ENCODE measurements around the gene MIER2.
"Not testable (repeated sequence)": the region's sequence is repeated elsewhere in the genome, so short reads cannot be mapped to it uniquely, and the experiment has no call there.

The MIER2 gene

GRCh38 chr19:344625-345319 is at the start of gene MIER2:
Gene MIER2 (minus strand): TSS chr19:344796. CDS start chr19:344782, 14 bp downstream.
- peak; percentile 69 to 96 (median 90) for DNase-seq
- intact Hi-C loops (cut with DNase I) = no loop called here

DNA sequence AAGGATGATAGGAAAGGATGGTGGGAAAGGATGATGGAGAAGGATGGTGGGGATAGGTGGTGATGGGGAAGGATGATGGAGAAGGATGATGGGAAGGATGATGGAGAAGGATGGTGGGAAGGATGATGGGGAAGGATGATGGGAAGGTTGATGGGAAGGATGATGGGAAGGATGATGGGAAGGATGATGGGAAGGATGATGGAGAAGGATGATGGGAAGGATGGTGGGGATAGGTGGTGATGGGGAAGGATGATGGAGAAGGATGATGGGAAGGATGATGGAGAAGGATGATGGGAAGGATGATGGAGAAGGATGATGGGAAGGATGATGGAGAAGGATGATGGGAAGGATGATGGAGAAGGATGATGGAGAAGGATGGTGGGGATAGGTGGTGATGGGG is 49.0 kb upstream of the MIER2 start:
- intact Hi-C loops (cut with DNase I); DNase-seq: not testable (repeated sequence)

GRCh38 chr19:392375-392970 is 47.9 kb upstream of the MIER2 start:
- DNase-seq = peak in 8 of 42 donors; percentile 3 to 24 (median 4)
- intact Hi-C loops (cut with DNase I) = no loop called here

DNA sequence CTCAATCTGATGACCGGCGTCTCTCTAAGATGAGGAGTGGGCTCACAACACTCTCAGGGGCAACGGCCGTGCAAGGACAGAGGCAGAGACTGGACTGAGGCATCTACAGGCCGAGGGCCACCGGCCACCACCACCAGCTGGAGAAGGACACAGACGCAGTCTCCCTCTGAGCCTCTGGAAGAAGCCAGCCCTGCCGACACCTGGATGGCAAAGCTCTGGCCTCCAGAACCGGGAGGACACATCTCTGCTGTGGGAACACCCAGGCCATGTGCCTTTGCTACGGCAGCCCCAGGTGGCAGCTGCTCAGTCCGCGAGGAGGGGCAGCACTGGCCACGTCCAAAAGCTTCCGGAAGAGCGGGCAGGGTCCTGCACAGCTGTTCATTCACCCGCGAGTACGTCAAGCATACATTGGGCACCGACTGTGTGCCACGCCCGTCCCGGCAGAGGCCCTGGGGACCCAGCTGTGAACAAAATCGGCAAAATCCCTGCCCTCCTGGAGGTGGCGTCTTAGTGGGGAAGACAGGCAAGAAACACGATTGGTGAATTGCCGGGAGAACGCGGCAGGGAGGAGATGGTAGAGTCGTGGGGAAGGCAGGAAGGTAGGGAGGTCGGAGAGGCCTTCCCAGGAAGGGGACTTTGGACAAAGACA is 47.3 kb upstream of the MIER2 start:
- intact Hi-C loops (cut with DNase I) = no loop called here
- peak in 9 of 42 donors; percentile 1 to 27 (median 8) for DNase-seq

GRCh38 chr19:391207-391557 is 46.6 kb upstream of the MIER2 start:
- intact Hi-C loops (cut with DNase I) = no loop called here
- DNase-seq = peak in 1 of 42 donors; percentile 2

- peak in 8 of 42 donors; percentile 2 to 18 (median 10) for DNase-seq
- intact Hi-C loops (cut with DNase I) = no loop called here
These were observed 46.0 kb upstream of the MIER2 start for GRCh38 chr19:390386-391206.

DNA sequence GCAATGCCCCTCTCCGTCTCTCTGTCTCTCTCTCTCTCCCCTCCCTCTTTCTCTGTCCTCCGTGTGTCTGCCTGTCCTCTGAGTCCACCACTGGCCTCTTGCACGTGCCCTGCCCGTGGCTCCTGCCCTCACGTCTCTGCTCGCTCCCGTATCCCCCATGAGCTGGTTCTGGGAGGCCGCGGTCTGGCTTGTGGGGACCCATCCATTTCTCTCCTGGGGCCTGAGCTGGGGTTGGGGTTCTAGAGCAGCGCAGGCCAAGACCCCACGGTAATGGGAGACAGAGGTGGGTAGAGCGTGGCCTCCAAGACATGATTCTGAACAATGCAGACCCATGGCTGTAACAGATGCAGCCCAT is 45.3 kb upstream of the MIER2 start:
- DNase-seq = peak in 2 of 42 donors; percentile 15 to 19
- intact Hi-C loops (cut with DNase I) = loop anchor here (10.0 kb wide), 1 partner anchor 95 kb away; no protein-coding TSS in a partner anchor

- intact Hi-C loops (cut with DNase I) = loop anchor here (10.0 kb wide), 1 partner anchor 95 kb away; no protein-coding TSS in a partner anchor
- peak in 5 of 42 donors; percentile 6 to 38 (median 11) for DNase-seq
These were observed 44.8 kb upstream of the MIER2 start for GRCh38 chr19:389255-389934.

- peak in 6 of 42 donors; percentile 0 to 12 (median 2) for DNase-seq
- intact Hi-C loops (cut with DNase I) = loop anchor here (10.0 kb wide), 1 partner anchor 96 kb away; no protein-coding TSS in a partner anchor
These were observed 44.1 kb upstream of the MIER2 start for GRCh38 chr19:388691-389090.

GRCh38 chr19:387777-388176 is 43.2 kb upstream of the MIER2 start:
- DNase-seq = peak in 5 of 42 donors; percentile 4 to 22 (median 5)
- intact Hi-C loops (cut with DNase I) = loop anchor here (10.0 kb wide), 1 partner anchor 97 kb away; no protein-coding TSS in a partner anchor

- peak in 7 of 42 donors; percentile 6 to 51 (median 25) for DNase-seq
- intact Hi-C loops (cut with DNase I) = loop anchor here (10.0 kb wide), 1 partner anchor 98 kb away; no protein-coding TSS in a partner anchor
These were observed 42.2 kb upstream of the MIER2 start for GRCh38 chr19:386632-387301.

GRCh38 chr19:386189-386588 is 41.6 kb upstream of the MIER2 start:
- intact Hi-C loops (cut with DNase I) = loop anchor here (10.0 kb wide), 1 partner anchor 99 kb away; no protein-coding TSS in a partner anchor
- DNase-seq = peak in 6 of 42 donors; percentile 3 to 20 (median 10)

DNA sequence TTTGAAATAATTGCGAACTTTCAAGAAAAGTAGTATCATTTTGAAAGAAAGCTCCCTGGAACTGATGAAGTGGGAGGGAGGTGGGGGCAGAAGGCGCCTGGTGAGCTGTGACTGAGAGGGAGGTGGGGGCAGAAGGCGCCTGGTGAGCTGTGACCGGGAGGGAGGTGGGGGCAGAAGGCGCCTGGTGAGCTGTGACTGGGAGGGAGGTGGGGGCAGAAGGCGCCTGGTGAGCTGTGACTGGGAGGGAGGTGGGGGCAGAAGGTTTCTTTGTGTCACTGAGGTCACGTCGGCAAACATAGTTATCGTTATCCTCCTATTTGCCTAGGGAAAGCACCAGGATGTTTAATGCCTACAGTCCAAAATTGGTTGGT is 40.2 kb upstream of the MIER2 start:
- intact Hi-C loops (cut with DNase I) = loop anchor here (10.0 kb wide), 1 partner anchor 100 kb away; no protein-coding TSS in a partner anchor
- DNase-seq = peak in 8 of 42 donors; percentile 5 to 42 (median 14)

- intact Hi-C loops (cut with DNase I) = loop anchor here (10.0 kb wide), 1 partner anchor 101 kb away; no protein-coding TSS in a partner anchor
- DNase-seq = peak in 37 of 42 donors; percentile 16 to 79 (median 46)
These were observed 39.6 kb upstream of the MIER2 start for GRCh38 chr19:383922-384798.

DNA sequence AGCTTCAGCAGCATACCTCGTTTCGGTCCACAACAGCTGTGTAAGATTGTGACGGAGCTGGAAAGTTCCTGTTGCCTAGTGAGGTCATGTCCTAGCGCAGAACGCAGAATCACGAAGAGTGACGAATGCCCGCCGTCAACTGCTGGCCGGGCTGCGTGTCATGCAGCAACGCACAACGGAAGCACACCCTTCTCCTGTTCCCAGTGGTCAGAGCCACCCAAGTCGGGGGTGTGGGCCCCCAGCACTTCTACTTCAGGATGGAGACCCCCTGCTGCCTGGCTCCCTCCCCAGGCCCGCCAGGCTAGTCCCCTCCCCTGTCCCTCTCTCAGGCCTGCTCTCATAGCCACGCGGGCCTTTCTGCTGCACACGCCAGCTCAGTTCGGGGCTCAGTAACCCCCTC is 38.4 kb upstream of the MIER2 start:
- intact Hi-C loops (cut with DNase I) = loop anchor here (10.0 kb wide), 1 partner anchor 102 kb away; no protein-coding TSS in a partner anchor
- peak in 6 of 42 donors; percentile 8 to 34 (median 22) for DNase-seq

DNA sequence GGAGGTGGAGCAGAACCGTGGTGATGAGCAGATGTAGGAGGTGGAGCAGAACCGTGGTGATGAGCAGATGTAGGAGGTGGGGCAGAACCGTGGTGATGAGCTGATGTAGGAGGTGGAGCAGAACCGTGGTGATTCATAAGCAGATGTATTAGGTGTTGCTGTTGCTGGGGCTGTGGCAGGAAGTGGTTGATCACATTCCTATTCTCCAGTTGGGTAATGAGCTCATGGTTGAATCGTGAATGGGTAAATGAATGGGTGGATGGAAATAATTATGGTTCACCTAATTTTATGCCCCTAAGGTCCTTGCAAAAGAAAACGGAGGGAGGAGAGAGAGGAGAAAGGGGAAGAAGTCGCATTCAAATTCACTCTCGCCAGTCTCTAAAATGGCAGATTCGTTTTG is 38.0 kb upstream of the MIER2 start:
- DNase-seq = peak in 13 of 42 donors; percentile 12 to 59 (median 33)
- intact Hi-C loops (cut with DNase I) = loop anchor here (10.0 kb wide), 1 partner anchor 102 kb away; no protein-coding TSS in a partner anchor
